DMS53 (cell line): ENCODE data around the gene IRF3.
A peak's percentile ranks its signal among the peaks of the same experiment; 100 is the strongest.

ENCODE experiments used
- DNase-seq: peaks from one replicate; lab custom pipeline; 2025; lab: John Stamatoyannopoulos, UW

IRF3 gene, protein sequence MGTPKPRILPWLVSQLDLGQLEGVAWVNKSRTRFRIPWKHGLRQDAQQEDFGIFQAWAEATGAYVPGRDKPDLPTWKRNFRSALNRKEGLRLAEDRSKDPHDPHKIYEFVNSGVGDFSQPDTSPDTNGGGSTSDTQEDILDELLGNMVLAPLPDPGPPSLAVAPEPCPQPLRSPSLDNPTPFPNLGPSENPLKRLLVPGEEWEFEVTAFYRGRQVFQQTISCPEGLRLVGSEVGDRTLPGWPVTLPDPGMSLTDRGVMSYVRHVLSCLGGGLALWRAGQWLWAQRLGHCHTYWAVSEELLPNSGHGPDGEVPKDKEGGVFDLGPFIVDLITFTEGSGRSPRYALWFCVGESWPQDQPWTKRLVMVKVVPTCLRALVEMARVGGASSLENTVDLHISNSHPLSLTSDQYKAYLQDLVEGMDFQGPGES

DNA sequence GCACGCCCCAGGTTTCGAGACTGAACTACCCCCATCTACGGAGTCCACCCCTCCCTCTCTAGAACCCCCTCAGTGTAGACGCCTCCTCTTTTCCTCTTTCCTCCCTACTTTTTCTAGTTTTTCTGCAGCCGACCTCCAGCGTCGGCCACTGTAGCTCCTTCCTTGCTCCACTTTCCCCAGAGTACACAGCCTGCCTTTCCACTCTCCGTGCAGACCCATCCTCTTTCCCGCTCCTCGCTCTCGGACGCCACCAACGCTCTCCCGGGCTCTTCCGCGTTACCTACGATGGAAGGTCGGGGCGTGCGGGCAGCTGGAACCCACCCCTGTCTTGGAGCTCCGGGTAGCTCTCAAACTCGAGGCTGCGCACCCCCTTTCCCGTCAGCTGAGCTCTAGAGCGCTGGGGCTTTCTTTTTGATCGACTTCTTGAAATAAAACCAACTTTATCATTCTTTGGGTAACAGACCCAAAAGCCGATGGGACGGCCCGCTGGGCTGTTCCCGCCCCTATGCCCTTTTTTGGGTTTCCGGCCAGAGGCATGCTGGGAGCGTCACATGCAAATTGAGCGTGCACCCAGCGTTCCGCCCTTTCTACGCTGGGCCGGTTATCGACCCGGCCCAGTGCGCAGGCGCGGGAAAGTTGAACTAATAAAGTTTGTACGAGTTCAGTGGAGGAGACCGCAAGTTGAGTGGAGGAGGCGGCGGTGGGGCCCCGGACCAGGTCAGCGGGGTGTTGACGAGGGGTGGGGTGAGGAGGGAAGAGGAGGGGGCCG lies at the start of gene IRF3, which contains the start of gene BCL2L12:
Gene IRF3, minus strand, starts transcription at position 507 of the 769 bp plus-strand sequence. CDS start 1,019 bp downstream, outside the sequence.
Gene BCL2L12, plus strand, starts transcription at position 583 of the 769 bp plus-strand sequence. CDS start 760 bp downstream, outside the sequence.
- peak; percentile 94 for DNase-seq

DNA sequence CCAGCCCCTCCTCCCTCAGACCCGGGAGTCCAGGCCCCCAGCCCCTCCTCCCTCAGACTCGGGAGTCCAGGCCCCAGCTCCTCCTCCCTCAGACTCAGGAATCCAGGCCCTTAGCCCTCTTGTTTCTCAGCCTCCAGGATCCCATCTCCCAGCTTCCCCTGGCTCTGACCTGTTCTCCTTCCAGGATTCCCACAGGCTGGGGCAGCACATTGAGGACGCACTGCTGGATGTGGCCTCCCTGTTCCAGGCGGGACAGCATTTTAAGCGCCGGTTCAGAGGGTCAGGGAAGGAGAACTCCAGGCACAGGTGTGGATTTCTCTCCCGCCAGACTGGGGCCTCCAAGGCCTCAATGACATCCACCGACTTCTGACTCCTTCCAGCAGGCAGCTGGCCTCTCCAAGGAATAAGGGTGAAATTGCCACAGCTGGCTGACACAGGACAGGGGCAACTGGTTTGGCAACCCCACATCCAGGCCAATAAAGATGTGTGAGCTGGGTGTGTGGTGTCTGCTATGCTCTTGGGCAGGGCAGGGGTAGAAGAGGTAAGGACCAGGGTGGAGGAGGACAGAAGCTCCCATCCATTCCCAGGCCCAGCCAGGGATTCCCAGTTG lies 47.7 kb upstream of the IRF3 start:
- peak; percentile 26 for DNase-seq

DNA sequence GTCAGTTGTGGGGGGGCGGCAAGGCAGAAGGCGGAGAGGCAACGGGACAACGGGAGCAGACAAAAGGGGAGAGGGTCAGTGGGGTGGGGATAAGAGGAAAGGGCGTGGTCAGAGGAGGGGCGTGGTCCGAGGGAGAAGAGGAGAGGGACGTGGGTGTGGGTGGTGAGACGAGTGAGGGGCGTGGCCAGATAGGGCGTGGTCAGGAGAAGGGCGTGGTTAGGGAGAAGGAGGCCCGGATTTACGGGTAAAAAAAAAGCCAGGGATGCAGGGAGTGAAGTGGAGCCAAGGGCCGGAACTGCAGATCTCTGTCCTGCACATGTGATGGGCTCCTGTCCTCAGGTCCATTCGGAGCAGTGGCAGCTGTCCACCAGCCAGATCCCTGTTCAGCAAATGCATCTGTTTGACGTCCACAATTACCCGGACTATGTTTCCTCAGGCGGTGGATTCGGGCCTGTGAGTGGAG lies 46.8 kb upstream of the IRF3 start:
- peak; percentile 22 for DNase-seq

DNA sequence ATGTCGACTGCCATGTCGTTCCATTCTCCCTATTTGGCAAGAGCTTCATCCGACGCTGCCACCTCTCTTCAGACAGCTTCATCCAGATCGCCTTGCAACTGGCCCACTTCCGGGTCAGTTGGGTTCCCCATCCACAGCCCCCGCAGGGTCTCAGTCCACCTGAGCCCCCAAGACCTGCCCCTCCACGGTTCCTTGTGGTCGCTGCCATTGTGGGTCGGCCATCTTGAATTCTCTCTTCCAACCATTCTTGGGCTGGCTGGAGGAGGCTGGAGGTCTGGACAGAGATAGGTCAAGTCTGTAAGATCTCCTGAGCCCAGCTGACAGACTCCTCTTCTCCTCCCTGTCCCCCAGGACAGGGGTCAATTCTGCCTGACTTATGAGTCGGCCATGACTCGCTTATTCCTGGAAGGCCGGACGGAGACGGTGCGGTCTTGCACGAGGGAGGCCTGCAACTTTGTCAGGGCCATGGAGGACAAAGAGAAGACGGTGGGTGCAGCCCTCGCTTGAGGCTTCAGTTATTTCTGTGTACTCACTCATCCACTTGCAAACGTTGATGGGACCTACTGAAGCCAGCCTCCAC lies 44.8 kb upstream of the IRF3 start:
- DNase-seq = no peak

DNA sequence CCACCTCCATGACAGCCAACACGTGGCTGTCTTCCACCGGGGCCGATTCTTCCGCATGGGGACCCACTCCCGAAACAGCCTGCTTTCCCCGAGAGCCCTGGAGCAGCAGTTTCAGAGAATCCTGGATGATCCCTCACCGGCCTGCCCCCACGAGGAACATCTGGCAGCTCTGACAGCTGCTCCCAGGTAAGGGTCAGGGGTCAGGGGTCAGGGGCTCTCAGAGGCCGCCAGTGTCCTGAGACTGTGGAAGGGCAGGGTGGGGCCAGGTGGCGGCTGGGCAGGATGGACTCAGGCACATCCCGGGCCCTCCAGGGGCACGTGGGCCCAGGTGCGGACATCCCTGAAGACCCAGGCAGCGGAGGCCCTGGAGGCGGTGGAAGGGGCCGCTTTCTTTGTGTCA lies 40.3 kb upstream of the IRF3 start:
- no peak for DNase-seq

DNA sequence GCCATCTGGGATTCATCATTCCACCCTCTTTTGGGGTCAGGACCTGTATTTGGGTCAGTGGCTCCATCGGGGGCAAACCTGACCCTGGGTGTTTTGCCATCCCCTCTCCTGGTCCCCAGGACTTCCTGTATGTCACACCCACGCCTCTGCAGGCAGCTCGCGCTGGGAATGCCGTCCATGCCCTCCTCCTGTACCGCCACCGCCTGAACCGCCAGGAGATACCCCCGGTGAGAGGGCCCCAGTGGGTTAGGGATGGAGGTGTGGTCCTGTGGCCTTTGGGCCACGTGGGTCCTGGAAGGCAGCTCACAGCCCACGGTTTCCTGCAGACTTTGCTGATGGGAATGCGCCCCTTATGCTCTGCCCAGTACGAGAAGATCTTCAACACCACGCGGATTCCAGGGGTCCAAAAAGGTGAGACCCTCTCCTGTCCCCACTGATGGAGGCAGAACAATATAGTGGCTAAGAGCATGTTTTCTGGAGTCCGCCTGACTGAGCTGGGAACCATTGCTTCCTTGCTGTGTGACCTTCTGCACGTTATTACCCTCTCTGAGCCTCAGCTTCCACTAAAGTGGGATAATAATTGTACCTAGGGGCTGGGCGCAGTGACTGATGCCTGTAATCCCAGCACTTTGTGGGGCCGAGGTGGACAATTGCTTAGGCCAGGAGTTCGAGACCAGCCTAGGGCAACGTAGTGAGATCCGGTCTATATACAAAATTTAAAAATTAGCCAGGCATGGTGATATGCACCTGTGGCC lies 39.4 kb upstream of the IRF3 start:
- DNase-seq = no peak

DNA sequence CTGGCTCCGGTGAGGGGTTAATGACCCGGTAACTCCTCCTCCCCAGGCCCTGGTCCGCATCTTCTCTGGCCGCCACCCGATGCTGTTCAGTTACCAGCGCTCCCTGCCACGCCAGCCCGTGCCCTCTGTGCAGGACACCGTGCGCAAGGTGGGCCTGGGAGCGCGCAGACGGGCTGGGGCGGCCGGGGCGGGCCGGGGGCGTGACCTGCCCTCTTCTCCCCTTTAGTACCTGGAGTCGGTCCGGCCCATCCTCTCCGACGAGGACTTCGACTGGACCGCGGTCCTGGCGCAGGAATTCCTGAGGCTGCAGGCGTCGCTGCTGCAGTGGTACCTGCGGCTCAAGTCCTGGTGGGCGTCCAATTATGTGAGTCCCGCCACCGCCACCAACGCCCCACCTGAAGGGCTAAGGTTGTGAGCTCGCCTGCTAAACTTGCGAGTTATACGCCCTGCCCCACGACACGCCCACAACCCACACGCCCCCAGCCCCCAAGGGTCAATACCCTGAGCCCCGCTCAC lies 35.7 kb upstream of the IRF3 start:
- no peak for DNase-seq

DNA sequence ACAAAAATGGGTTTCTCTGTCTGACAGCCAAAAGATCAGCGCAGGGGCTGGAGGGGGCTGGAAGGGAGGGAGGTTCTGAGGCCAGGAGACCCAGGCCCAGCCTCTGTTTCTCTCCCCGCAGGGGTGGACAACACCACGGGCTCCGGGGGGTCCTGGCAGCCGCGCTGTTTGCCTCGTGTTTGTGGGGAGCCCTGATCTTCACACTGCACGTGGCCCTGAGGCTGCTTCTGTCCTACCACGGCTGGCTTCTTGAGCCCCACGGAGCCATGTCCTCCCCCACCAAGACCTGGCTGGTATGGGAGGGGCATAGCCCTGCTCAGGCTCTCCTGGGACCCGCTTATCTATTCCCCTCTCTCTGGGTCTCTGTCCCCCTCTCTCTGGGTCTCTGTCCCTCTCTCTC lies 34.9 kb upstream of the IRF3 start:
- no peak for DNase-seq

DNA sequence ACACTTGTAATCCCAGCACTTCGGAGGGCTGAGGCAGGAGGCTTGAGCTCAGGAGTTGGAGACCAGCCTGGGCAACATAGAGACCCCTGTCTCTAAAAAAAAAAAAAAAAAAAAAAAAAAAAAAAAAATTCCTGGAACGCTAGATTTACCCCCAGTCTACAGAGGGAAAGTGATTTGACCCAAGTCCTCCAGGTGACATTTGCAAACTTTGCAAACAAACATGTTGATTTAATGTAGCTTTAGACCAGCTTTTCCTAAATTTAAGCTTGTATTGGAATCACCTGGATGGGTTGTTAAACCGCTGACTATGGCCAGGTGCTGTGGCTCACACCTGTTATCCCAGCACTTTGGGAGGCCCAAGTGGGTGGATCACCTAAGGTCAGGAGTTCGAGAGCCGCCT lies 33.7 kb upstream of the IRF3 start:
- DNase-seq = no peak

DNA sequence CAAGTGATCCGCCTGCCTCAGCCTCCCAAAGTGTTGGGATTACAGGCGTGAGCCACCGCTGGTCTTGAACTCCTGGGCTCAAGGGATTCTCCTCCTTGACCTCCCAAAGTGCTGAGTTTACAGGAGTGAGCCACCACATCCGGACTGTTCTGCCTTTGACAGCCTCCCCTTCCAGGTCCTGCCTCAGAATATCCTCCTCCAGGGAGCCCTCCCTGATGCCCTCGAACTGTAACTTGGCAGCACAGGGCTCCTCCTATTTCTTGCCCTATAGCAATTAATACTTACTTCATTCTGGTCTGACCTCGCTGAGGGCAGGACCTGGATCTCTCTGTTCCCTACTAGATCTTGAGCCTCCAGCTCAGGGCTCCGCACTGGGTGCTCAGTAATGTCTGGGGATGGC lies 31.2 kb upstream of the IRF3 start:
- no peak for DNase-seq

DNA sequence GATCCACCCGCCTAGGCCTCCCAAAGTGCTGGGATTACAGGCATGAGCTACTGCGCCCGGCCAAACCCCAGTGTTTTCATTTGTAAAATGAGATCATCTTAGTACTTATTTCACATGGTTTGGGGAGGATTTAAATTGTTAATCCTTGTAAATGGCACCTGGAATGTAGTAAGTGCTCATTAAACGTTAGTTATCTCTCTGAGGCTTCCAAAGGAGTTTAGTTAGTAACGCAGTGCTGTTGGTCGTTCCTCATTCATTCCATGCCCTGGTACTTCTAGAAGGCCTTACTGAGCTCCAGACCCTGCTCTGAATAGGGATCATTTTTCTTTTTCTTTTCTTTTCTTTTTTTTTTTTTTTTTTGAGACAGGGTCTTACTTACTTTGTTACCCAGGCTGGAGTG lies 30.5 kb upstream of the IRF3 start:
- no peak for DNase-seq

DNA sequence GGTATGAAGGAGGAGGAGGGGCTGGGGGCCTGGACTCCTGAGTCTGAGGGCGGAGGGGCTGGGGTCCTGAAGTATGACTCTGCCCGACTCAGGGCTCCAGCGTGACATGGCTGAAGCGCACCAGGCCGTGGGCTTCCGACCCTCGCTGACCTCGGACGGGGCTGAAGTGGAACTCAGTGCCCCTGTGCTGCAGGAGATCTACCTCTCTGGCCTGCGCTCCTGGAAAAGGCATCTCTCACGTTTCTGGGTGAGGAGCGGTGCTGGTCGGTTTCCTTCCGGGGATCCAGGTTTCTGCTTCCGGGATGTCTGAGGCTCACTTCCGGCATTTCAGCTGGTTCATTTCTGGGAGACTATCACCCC lies 26.5 kb upstream of the IRF3 start:
- no peak for DNase-seq

DNA sequence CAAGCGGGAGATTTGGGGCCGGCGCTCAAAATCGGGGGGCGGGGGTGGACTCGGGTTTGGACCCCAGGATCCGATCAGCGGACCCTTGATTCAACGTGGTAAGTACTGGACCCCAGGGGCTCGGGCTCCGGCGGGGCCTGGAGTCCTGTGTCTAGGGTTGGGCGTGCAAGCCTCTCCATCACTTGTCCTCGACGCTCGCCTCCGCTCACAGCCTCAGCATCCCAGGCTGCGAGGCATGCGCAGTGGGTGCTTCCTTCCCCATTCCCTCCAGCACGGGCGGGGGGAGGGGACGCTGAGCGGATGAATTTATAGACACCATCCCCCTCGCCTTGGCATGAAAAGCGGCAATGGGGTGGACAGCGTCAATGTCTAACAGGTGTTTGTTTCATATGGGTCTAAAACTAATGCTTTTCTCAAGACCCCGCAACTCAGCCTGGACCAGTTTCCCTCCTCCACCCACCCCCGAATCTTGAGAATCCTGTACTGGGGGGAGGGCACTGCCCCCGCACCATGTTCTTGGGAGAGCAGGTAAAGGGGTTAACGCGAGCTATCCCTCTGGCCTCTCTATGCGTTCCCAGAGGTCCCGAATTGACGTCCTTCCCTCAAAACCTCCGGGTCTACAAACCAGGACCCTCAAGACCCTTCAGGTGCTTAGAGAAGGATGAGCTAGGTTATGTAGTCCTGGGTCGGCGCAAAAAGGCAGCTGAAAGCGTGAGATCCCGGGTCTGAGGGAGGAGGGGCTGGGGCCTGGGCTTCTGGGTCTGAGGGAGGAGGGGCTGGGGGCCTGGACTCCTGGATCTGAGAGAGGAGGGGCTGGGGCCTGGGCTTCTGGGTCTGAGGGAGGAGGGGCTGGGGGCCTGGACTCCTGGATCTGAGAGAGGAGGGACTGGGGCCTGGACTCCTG lies 25.8 kb upstream of the IRF3 start:
- peak; percentile 86 for DNase-seq

DNA sequence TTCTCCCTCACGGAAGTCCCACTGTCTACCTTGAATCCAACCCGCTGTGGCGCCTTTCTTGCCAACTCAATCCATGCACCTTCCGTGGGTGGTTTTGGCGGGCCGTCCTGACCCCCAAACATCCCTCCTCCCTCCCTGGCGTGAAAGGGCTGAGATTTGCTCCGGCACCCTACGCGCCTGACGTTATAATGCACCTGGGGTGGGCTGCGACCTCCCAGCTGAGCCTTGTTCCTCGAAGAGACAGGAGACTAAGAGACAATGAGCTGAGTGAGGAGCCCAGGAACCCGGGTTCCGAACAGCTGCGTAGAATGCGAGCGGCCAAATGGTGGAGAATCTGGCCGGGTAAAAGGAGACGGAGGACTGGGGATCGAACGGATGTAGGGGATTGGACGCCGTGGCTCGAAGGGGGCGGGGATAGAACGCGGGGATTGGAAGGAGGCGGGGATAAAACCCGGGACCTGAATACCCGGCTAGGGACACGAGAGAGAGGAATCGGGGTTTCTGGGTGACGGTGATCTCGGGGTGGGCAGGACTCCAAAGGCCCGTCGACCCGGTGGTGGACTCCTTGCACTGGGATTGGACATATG lies 25.1 kb upstream of the IRF3 start, which contains the start of gene CPT1C:
Gene CPT1C, plus strand, starts transcription at position 461 of the 587 bp plus-strand sequence. CDS start 1,137 bp downstream, outside the sequence.
- peak; percentile 92 for DNase-seq

DNA sequence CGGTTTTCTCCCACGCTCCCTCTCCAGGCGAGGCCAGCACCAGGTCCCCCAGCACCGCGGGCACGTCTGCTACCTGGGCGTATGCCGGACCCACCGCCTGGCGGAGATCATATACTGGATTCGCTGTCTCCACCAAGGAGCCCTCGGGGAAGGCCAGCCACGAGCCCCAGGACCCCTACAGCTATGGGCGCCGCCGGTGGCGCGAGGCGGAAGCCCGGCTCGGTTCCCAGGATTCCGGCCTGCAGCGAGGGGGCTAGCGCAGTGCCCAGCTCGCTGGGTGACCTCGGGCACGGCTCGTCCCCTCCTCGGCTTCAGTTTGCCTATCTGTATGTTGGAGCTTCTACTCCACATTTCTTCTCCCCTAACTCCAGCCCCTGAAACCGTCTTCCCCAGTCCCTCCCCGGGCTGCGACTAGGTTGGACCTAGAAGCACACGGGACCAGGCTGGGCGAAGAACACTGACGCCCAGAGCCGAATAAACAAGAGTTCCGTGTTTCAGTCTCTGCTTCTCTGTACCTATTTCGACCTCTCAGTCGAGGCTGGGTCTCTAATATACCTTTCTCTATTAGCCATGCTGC lies 24.5 kb upstream of the IRF3 start:
- peak; percentile 68 for DNase-seq

DNA sequence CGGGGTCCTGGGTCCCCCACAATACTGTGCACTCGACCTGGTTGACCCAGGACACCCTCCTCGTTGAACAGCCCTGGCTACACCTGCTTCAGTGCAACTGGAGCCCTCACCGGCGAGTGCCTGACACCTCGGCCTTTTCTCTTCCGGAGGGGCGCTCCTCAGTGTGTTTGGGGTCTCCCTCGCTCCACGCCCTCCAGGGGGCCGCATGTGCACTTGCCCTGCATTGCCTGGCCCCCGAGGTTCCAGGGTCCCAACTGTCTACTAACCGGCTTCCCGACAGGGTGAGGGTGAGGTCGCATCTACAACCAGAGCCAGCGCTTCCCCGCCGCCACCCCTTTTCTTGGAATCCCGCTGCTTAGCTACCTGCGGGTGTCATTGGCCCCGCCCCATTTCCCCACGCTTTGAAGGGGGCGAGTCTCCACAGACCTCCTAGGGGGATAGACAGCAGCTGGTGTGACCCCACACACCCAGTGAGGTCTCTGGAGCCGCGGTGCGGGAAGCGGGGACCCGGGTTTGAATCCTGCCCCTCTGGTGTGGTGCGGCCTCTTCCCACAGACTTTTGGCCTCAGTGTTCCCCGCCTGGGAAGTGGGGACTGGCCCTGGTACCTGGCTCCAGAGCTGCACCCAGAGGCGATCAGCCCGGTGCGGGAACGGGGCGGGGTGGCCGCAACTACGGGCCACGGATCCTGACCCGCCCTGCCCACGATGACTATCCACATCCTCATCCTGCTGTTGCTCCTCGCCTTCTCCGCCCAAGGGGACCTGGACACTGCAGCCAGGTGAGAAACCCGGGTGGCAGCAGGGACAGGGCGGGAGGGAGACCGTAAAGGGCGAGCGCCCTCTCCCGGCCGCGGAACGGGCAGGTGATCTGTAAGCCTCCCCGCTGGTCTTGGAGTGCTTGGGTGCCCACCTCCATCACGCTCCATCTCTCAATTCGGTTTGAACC lies 23.7 kb upstream of the IRF3 start, which contains the start of gene ADM5:
Gene ADM5, plus strand, starts transcription at position 462 of the 946 bp plus-strand sequence. Its CDS starts 244 bp downstream, at position 706.
- peak; percentile 90 for DNase-seq

DNA sequence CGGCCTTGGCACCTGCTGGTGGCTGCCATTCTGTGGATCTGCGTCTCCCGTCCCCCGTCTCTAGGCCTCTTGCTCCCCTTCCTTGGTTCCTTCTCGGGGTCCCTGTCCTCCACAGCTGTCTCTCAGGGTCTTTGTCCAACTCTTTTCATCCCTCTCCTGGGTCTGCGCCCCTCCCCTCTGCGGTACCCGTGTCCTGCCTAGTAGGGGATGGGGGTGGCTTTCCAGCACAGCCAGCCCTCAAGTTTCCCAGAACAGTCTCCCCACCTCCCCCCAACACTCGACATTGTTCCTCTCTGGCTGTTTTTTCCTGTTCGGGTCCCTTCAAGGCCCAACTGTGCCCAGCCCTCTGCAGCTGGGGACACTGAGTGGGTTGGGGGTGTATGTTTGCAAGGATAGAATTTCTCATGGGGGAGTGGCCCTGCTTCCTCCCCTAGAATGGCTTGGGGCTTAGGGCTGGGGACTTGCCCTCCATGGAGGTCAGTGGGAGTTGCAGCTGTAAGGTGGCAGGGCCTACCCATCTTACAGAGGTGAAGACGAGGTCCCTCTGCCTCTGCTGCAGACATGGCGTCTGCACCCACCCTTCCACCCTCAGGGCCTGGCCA lies 23.0 kb upstream of the IRF3 start:
- no peak for DNase-seq
